Hematopoietic multipotent progenitor cell treated with erythropoietin and hydrocortisone succinate and interleukin-3 and kit ligand, for 6 days (in vitro differentiated cells): ENCODE measurements around the gene ANGPT4.

ENCODE experiments used
- DNase-seq: peaks from one replicate; pipeline ENCODE4 v3.0.0-alpha.2; 2015

Gene ANGPT4

DNA sequence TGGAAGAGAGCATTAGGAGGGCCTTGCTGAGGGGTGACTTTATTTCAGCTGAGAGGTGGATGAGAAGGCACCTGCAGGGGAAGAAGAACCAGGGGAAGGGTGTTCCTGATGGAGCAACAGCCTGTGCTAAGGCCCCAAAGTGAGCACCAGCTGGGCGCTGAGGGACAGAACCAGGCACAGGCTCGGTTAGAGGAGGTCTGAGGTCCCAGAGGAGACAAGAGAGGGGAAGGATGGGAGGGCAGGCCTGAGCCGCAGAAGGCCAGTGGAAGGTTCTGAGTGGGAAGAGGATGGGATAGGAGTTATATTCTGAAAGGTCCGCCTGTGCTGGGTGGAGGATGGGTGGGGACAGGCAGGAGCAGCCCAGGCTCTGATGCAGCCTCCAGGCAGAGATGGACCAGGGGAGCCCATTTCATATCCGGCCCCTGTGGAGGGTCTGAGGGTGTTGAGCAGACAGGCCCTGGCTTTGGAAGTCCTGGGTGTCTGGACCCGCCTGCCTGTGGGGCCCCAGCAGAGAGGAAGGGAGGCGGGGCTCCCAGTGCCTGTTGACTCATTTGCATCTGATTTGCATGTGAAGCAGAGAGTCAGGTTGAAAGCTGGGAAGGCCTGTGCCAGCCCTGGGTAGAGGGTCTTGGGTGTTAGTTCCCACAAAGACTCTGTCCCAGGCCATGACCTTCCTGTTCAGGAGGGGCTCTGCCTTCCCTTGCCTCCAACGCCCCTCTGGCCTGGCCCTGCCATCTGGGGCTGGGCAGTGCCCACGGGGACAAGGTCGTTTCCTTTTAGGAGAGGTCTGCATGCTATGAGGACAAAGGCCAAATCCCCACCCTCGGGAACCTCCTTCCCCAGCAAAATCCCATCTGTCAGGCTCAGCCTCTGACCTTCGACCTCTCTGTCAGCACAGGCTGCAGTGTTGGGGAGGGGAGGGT, 93.2 kb downstream of the ANGPT4 start:
- no peak for DNase-seq

DNA sequence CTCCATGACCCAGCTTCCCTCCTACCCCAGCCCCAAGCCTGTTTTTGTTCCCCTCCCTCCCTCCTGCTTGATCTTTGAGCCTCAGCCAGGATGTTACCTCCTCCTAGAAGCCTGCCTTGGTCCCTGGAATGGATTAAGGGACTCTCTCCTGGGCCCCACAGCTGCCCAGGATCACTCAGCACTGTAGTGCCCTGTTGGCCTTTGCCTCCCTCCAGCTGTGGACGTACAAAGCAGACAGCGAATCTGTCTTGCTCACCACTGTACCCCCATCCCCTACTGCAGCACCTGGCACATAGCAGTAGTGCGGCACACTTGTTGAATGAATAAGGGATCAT, 94.4 kb downstream of the ANGPT4 start:
- DNase-seq: no peak

DNA sequence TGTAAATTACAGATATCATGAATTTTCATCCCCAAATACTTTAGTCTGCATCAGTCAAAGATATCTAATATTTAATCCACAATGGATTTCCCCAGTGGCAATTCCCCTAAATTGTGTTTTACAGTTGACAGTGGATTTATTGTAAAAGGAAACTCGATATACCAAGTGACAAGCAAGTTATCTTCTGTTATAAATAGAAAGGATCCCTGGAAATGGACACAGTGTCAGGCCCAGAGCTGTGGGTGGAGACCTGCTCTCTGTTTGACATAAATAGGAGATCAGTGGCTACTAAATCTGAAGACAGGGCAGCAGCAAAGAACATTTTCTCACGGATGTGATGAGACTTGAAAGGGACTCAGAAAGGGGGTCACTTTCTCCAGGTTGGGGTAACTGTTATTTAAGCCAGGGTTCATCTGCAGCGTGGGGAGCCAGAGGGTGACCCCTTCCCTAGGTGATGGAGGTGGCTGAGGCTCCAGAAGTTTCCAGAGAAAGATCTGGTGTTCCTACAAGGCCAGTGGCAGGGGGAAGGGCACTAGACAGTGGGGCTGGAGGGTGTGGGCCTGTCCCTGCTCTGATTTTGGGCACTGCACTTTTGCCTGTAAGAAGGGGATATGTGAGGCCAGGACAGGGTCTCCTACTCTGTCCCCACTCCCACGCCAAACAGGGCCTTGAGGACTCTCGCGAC, 94.9 kb downstream of the ANGPT4 start:
- DNase-seq: no peak

DNA sequence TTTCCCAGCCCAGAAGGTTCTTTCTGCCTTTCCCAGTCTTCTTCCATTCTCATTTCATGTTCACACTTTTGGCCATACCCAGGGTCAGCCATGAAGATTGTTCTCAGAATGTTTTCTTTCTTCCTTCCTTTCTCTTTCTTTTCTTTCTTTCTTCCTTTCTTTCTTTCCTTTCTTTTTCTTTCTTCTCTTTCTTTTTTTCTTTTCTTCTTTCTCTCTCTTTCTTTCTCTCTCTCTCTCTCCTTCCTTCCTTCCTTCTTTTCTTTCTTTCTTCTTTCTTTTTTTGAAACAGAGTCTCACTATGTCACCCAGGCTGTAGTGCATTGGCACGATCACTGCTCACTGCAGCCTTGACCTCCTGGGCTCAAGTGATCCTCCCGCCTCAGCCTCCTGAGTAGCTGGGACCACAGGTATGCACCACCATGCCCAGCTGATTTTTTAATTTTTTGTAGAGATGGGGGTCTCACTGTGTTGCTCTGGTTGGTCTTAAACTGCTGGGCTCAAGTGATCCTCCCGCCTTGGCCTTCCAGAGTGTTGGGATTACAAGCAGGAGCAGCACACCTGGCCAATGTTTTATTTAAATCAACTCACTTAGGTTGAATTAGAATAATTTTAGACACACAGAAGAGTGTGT, 95.7 kb downstream of the ANGPT4 start:
- DNase-seq: no peak
